Activated CD4-positive, alpha-beta memory T cell treated with anti-CD3 and anti-CD28 coated beads, Interleukin-2, amount 10 ng/mL, durations not matched to agents 7 days and 5 days (primary cell): ENCODE results near the gene RPS26. TPM values are rescaled to one million over a fixed set of nuclear protein-coding genes. Genes with fewer than 3 reads are reported as not detected.
A peak's percentile ranks its signal among the peaks of the same experiment; 100 is the strongest.
"Not testable (repeated sequence)": the region's sequence is repeated elsewhere in the genome, so short reads cannot be mapped to it uniquely, and the experiment has no call there.

Source experiments
- CTCF ChIA-PET: fragments of 350-600 bp; sonication (Branson Sonifier 250); formaldehyde crosslinking; loops from one replicate; lab custom pipeline; 2021; ENCODE audit warnings: antibody characterized with exemption, inconsistent platforms; lab: Charles Lee
- POLR2A ChIA-PET: fragments of 350-600 bp; sonication (Branson Sonifier 250); formaldehyde crosslinking; loops from one replicate; lab custom pipeline; 2021; ENCODE audit warnings: antibody characterized with exemption; lab: Charles Lee
- DNase-seq: peaks from one replicate; pipeline ENCODE4 v3.0.0-alpha.2; 2020
- H3K27ac Mint-ChIP-seq: one replicate; pipeline ENCODE4 v1.8.0; 2021; ENCODE audit warnings: mild to moderate bottlenecking, mixed read lengths
- H3K27me3 Mint-ChIP-seq: one replicate; pipeline ENCODE4 v1.8.0; 2021; ENCODE audit warnings: mixed read lengths
- H3K36me3 Mint-ChIP-seq: one replicate; pipeline ENCODE4 v1.8.0; 2021; ENCODE audit warnings: low read depth, mixed read lengths
- H3K4me1 Mint-ChIP-seq: one replicate; pipeline ENCODE4 v1.8.0; 2021; ENCODE audit warnings: mixed read lengths
- H3K4me3 Mint-ChIP-seq: one replicate; pipeline ENCODE4 v1.8.0; 2021; ENCODE audit warnings: mild to moderate bottlenecking, mixed read lengths
- H3K9me3 Mint-ChIP-seq: one replicate; pipeline ENCODE4 v1.8.0; 2021; ENCODE audit warnings: mixed read lengths
- total RNA-seq, 2 experiments: library from RNA; stranded (reverse); gene quantifications; one replicate each; pipeline ENCODE4 v1.2.3, GENCODE V29; 2021

The RPS26 gene
- total RNA-seq, 2 experiments from 2014 or later, result 30.4 to 35.0 TPM

DNA sequence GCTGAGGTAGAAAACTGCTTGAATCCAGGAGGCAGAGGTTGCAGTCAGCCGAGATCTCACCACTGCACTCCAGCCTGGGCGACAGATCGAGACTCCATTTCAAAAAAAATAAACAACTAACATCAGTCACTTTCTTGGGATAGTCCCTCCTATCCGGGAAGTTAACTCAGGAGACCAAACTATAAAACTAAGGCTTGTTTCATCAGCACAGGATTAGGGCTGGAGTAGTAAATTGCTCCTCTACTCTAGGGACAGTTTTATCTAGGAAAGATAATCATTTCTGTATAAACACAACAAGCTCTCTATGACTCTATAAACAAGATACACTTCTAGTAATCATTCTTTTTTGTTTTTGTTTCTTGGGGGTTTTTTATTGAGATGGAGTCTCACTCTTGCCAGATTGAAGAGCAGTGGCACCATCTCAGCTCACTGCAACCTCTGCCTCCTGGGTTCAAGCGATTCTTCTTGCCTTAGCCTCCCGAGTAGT is 11.7 kb downstream of the RPS26 start:
- ChIA-PET POLR2A (no interaction called here), CTCF (interaction anchor here (1.0 kb wide), 1 partner anchor 9 kb away, joined by 3 read pairs; no protein-coding TSS in a partner anchor)
- Mint-ChIP-seq H3K36me3 (no peaks in the 10 kb centered on the region), H3K4me3 (no peak overlapping the region), H3K4me1 (peaks cover 7% of the 10 kb centered on the region), H3K27ac (no peak overlapping the region), H3K27me3 (peaks cover 2% of the 10 kb centered on the region), H3K9me3 (peaks cover 2% of the 10 kb centered on the region)
- no peak for DNase-seq

- DNase-seq, H3K4me1 Mint-ChIP-seq, H3K4me3 Mint-ChIP-seq, H3K36me3 Mint-ChIP-seq, POLR2A ChIA-PET, H3K9me3 Mint-ChIP-seq, H3K27ac Mint-ChIP-seq: not testable (repeated sequence)
- H3K27me3 Mint-ChIP-seq, result peaks cover 15% of the 10 kb centered on the region
- CTCF ChIA-PET, result interaction anchor here (2.3 kb wide), 1 partner anchor 9 kb away, joined by 10 read pairs; no protein-coding TSS in a partner anchor
Measured at GRCh38 chr12:56059964-56060363, 18.2 kb downstream of the RPS26 start.

- POLR2A ChIA-PET, result interaction anchor here (1.6 kb wide), 1 partner anchor 42 kb away, joined by 4 read pairs; the partner anchor contains the start of gene PA2G4
- CTCF ChIA-PET, result interaction anchor here (0.6 to 2.3 kb wide), 3 partner anchors 11 to 160 kb away, joined by 3 to 10 read pairs (median 3); no protein-coding TSS in a partner anchor
- H3K9me3 Mint-ChIP-seq, result no peaks in the 10 kb centered on the region
Measured at GRCh38 chr12:56061982-56062381, 20.3 kb downstream of the RPS26 start.

GRCh38 chr12:56062996-56063395 is 21.3 kb downstream of the RPS26 start:
- ChIA-PET CTCF (interaction anchor here (1.1 to 1.2 kb wide), 2 partner anchors 16 to 126 kb away, joined by 3 to 5 read pairs; partner anchors contain the start of gene SMARCC2), POLR2A (interaction anchor here (1.2 kb wide), 1 partner anchor 16 kb away, joined by 3 read pairs; no protein-coding TSS in a partner anchor)
- Mint-ChIP-seq H3K4me3 (no peak overlapping the region), H3K4me1 (peaks cover 4% of the 10 kb centered on the region), H3K9me3 (no peaks in the 10 kb centered on the region), H3K27ac (no peak overlapping the region), H3K27me3 (peaks cover 17% of the 10 kb centered on the region), H3K36me3 (no peaks in the 10 kb centered on the region)
- DNase-seq, result no peak

More at GRCh38 chr12:56061982-56062381, 20.3 kb downstream of the RPS26 start:
- H3K36me3 Mint-ChIP-seq, result no peaks in the 10 kb centered on the region
- H3K27me3 Mint-ChIP-seq, result peaks cover 17% of the 10 kb centered on the region
- no peak for DNase-seq
- H3K4me3 Mint-ChIP-seq, result no peak overlapping the region
- no peak overlapping the region for H3K27ac Mint-ChIP-seq
- H3K4me1 Mint-ChIP-seq, result peaks cover 3% of the 10 kb centered on the region

GRCh38 chr12:56071648-56072047 is 29.9 kb downstream of the RPS26 start:
- DNase-seq, result no peak
- Mint-ChIP-seq H3K36me3 (no peaks in the 10 kb centered on the region), H3K27ac (no peak overlapping the region), H3K9me3 (no peaks in the 10 kb centered on the region), H3K4me1 (peaks cover 7% of the 10 kb centered on the region), H3K27me3 (peaks cover 7% of the 10 kb centered on the region), H3K4me3 (no peak overlapping the region)
- ChIA-PET CTCF (no interaction called here), POLR2A (no interaction called here)

GRCh38 chr12:56074396-56074795 is 32.7 kb downstream of the RPS26 start:
- H3K4me3 Mint-ChIP-seq, result no peak overlapping the region
- H3K27ac Mint-ChIP-seq, result no peak overlapping the region
- no peaks in the 10 kb centered on the region for H3K36me3 Mint-ChIP-seq
- H3K4me1 Mint-ChIP-seq, result peaks cover 6% of the 10 kb centered on the region
- H3K27me3 Mint-ChIP-seq, result peaks cover 6% of the 10 kb centered on the region
- POLR2A ChIA-PET, result interaction anchor here (0.8 to 1.2 kb wide), 2 partner anchors 29 to 99 kb away, joined by 3 to 4 read pairs; no protein-coding TSS in a partner anchor
- DNase-seq, result no peak
- CTCF ChIA-PET, result interaction anchor here (1.2 to 1.8 kb wide), 2 partner anchors 11 to 27 kb away, joined by 4 to 7 read pairs; no protein-coding TSS in a partner anchor
- H3K9me3 Mint-ChIP-seq, result no peaks in the 10 kb centered on the region

- POLR2A ChIA-PET, result not testable (repeated sequence)
Measured at GRCh38 chr12:56077966-56078365, 36.2 kb downstream of the RPS26 start.

GRCh38 chr12:56078427-56078826 is 36.7 kb downstream of the RPS26 start:
- peak overlapping the region; percentile 74 for H3K4me3 Mint-ChIP-seq
- no peaks in the 10 kb centered on the region for H3K36me3 Mint-ChIP-seq
- CTCF ChIA-PET, result interaction anchor here (1.2 to 7.3 kb wide), 2 partner anchors 25 to 69 kb away, joined by 3 to 60 read pairs; partner anchors contain the start of gene PA2G4
- POLR2A ChIA-PET, result interaction anchor here (4.5 kb wide), 1 partner anchor 26 kb away, joined by 36 read pairs; the partner anchor contains the start of gene PA2G4
- H3K27ac Mint-ChIP-seq, result no peak overlapping the region
- peaks cover 24% of the 10 kb centered on the region for H3K27me3 Mint-ChIP-seq
- no peak for DNase-seq
- H3K9me3 Mint-ChIP-seq, result no peaks in the 10 kb centered on the region
- H3K4me1 Mint-ChIP-seq, result peaks cover 15% of the 10 kb centered on the region

More at GRCh38 chr12:56077966-56078365, 36.2 kb downstream of the RPS26 start:
- Mint-ChIP-seq H3K4me1 (peaks cover 15% of the 10 kb centered on the region), H3K27me3 (peaks cover 26% of the 10 kb centered on the region)
- not testable (repeated sequence) for H3K4me3 Mint-ChIP-seq, H3K27ac Mint-ChIP-seq, H3K36me3 Mint-ChIP-seq, H3K9me3 Mint-ChIP-seq, DNase-seq
- CTCF ChIA-PET, result interaction anchor here (1.2 to 7.3 kb wide), 2 partner anchors 26 to 68 kb away, joined by 3 to 60 read pairs; partner anchors contain the start of gene PA2G4

DNA sequence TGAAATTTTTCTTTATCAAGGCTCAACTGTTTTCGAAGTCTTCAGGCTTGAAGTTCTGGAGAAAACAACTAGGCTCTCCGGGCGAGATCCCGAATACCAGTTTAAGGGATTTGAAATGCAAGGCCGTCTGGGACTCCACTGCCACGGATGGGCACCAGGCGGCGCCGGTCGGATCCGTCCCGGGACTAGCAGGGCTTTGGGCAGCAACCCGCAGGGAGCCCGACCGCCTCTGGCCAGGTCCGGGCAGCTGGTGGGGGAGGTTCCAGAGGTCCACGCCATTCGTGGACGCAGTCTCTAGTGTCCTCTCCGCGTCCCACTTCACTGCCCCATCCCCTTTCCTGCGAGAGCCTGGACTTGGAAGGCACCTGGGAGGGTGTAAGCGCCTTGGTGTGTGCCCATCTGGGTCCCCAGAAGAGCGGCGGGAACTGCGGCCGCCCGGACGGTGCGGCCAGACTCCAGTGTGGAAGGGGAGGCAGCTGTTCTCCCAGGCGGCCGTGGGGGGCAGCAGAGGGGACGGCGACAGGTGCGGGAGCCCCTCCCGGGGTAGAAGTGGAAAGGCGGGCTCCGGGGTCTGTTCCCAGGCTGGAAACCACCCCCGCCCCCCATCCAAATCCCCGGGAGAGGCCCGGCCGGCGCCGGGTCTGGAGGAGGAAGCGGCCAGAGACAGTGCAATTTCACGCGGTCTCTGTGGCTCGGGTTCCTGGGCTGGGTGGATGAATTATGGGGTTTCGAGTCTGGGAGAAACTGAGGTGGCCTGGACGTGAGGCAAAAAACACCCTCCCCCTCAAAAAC is 37.4 kb downstream of the RPS26 start:
- Mint-ChIP-seq H3K9me3 (no peaks in the 10 kb centered on the region), H3K27me3 (peaks cover 31% of the 10 kb centered on the region), H3K36me3 (no peaks in the 10 kb centered on the region), H3K27ac (no peak overlapping the region), H3K4me1 (peaks cover 15% of the 10 kb centered on the region), H3K4me3 (peak overlapping the region; percentile 74)
- ChIA-PET CTCF (interaction anchor here (0.8 to 7.3 kb wide), 10 partner anchors 9 to 105 kb away, joined by 3 to 60 read pairs (median 4); partner anchors contain the start of genes ESYT1, PA2G4, RAB5B and ZC3H10), POLR2A (interaction anchor here (0.6 to 4.5 kb wide), 5 partner anchors 16 to 385 kb away, joined by 3 to 36 read pairs (median 3); partner anchors contain the start of genes PA2G4 and RPL41)
- DNase-seq, result peak; percentile 65

- ChIA-PET CTCF (interaction anchor here (0.7 to 7.3 kb wide), 12 partner anchors 10 to 106 kb away, joined by 3 to 60 read pairs (median 4); partner anchors contain the start of genes ESYT1, PA2G4, RAB5B and ZC3H10), POLR2A (interaction anchor here (0.6 to 4.5 kb wide), 5 partner anchors 16 to 384 kb away, joined by 3 to 36 read pairs (median 3); partner anchors contain the start of genes PA2G4 and RPL41)
- Mint-ChIP-seq H3K27ac (no peak within 1 kb of the TSS), H3K4me3 (peak within 1 kb of the TSS; percentile 74), H3K9me3 (no peaks in the 10 kb centered on the region), H3K36me3 (no peaks in the 10 kb centered on the region), H3K4me1 (peaks cover 15% of the 10 kb centered on the region), H3K27me3 (peaks cover 33% of the 10 kb centered on the region)
- peak; percentile 73 for DNase-seq
Measured at GRCh38 chr12:56079723-56080555, 38.2 kb downstream of the RPS26 start, which contains the start of gene ERBB3. Gene ERBB3, plus strand, starts transcription at chr12:56080165. Its CDS starts 136 bp downstream, at chr12:56080301.

DNA sequence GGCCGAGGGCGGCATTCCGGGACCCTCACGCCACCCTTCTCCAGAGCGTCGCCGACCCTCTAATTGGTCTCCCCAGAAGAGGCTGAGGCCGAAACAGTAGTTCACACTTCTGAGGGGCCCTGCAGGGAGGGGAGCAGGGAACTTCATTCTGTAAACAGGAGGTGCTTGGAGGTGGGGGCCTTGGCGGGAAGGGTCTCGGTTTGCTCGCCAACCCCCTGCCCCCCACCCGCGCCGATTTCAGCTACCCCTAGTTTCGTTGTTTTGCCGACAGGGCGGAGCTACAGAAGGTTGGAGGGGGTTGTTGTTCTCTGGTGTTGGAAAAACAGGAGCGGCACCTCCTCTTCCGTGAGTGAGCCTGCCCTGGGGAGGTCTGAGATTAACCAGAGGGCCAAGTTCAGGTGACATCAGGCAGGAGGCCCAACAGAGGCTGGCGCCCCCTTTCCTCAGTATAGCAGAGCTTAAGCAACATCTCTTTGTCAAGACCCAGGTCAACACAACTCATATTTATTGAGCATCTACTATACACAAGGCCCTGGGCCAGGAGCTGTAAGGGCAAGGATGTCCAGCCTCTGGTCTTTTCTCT is 38.9 kb downstream of the RPS26 start:
- Mint-ChIP-seq H3K27ac (no peak overlapping the region), H3K4me1 (peaks cover 16% of the 10 kb centered on the region), H3K36me3 (no peaks in the 10 kb centered on the region), H3K27me3 (peaks cover 35% of the 10 kb centered on the region), H3K4me3 (peak overlapping the region; percentile 74), H3K9me3 (no peaks in the 10 kb centered on the region)
- no peak for DNase-seq
- CTCF ChIA-PET, result interaction anchor here (0.7 to 7.3 kb wide), 6 partner anchors 10 to 39 kb away, joined by 3 to 60 read pairs (median 4); partner anchors contain the start of gene PA2G4
- POLR2A ChIA-PET, result interaction anchor here (0.9 to 4.5 kb wide), 3 partner anchors 23 to 35 kb away, joined by 3 to 36 read pairs (median 3); partner anchors contain the start of gene PA2G4
